HUES48 (cell line): Measurements from ENCODE around the gene TMEM178B.

ENCODE experiments used
- H3K27ac ChIP-seq: one replicate; pipeline ENCODE4 v1.7.0; 2013; ENCODE audit warnings: low read depth, low read length, inconsistent platforms
- H3K27me3 ChIP-seq: 2 replicates; pipeline ENCODE4 v1.6.1; 2013; ENCODE audit warnings: mild to moderate bottlenecking, low read length; ENCODE audit not compliant: control insufficient read depth, insufficient read depth
- H3K36me3 ChIP-seq: 2 replicates; pipeline ENCODE4 v1.6.1; 2013; ENCODE audit warnings: low read length; ENCODE audit not compliant: control insufficient read depth, insufficient read depth
- H3K4me1 ChIP-seq: 2 replicates; pipeline ENCODE4 v1.6.1; 2013; ENCODE audit warnings: mild to moderate bottlenecking, low read length; ENCODE audit not compliant: control insufficient read depth, insufficient read depth
- H3K4me3 ChIP-seq: 2 replicates; pipeline ENCODE4 v1.5.1; 2013; ENCODE audit warnings: mild to moderate bottlenecking, low read depth, low read length
- H3K9ac ChIP-seq: 2 replicates; pipeline ENCODE4 v1.6.1; 2013; ENCODE audit warnings: mild to moderate bottlenecking, low read depth, low read length, moderate library complexity
- H3K9me3 ChIP-seq: 2 replicates; pipeline ENCODE4 v1.6.1; 2013; ENCODE audit warnings: low read length; ENCODE audit not compliant: control insufficient read depth, insufficient read depth

Gene TMEM178B

DNA sequence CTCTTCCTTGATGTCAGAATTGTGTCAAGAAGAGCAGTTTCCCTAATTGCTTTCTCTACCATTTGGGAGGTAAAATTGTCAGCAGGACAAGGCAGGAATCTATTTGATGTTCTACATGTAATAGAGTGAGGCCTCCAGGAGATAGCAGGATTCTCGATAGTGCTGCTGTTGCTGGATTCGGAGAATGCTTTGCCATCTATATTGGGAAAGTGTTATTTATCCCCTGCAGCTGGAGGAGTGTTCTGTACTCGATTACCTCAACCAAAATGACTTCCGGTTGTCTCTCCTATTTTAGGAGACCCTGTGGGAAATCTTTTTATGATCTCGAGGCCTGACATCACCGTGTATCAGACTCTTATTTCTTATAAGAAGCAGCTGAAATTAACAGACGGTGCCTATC, 217.1 kb downstream of the TMEM178B start:
- Histone ChIP-seq H3K36me3 (no peaks in the 10 kb centered on the region), H3K27me3 (no peaks in the 10 kb centered on the region), H3K4me1 (peaks cover 12% of the 10 kb centered on the region; the same call in 1 of the 2 replicates), H3K27ac (no peak overlapping the region), H3K4me3 (no peak overlapping the region), H3K9me3 (no peaks in the 10 kb centered on the region), H3K9ac (no peak overlapping the region)

DNA sequence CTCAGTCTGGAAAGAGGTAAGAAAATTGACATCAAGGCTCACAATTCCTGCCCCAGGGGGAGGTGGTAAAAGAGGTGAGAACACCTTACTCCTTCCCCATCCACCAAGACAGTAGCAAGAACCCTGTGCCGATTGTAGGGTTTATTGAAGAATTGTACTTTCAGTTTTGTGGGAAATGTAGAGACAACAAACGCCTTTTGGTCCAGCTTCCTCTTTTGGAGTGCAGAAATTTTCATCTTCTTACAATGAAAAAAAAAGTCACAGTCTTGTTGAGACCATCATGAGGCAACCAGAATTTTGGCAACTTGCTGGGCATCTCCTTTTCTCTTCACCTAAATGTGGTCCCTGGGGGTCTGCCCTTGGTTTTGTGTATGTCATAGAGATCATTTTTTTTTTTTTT, 217.7 kb downstream of the TMEM178B start:
- Histone ChIP-seq H3K4me3 (no peak overlapping the region), H3K36me3 (no peaks in the 10 kb centered on the region), H3K9me3 (no peaks in the 10 kb centered on the region), H3K27ac (no peak overlapping the region), H3K9ac (no peak overlapping the region), H3K27me3 (no peaks in the 10 kb centered on the region), H3K4me1 (peaks cover 12% of the 10 kb centered on the region; the same call in 1 of the 2 replicates)

DNA sequence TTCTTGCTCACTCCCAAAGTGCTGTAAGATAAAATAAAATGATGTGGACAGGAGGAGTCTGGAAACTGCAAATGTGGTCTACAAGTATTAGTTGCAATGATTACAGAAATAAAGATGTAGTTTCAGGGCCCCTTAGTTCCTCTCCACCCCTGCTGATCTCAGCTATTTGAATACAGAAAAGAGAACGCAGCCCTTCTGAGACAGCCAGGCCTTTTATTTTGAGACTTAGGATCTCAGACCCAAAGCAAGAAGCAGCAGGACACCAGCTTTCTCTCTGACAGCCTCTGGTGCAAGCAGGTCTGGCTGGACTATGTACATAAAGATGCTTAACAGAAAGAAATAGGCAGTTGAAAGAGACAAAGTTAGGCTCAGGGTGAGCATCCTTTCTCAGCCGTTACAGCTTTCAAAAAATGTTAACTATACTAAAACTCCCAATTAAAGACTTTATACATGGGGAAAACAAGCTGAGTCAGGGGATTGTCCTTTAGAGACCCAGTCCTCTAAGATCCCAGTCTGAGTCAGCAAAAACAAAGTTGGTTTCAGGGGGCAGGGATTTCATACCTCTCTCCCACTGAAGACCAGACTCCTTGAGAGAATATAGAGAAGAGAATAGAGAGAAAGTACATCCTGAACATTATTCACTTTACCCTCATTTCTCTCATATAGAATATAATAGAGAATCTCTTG, 220.4 kb downstream of the TMEM178B start:
- no peak overlapping the region for H3K4me3 ChIP-seq
- peaks cover 12% of the 10 kb centered on the region; the same call in 1 of the 2 replicates for H3K4me1 ChIP-seq
- H3K36me3 ChIP-seq: no peaks in the 10 kb centered on the region
- H3K9ac ChIP-seq: no peak overlapping the region
- H3K9me3 ChIP-seq: no peaks in the 10 kb centered on the region
- H3K27me3 ChIP-seq: no peaks in the 10 kb centered on the region
- H3K27ac ChIP-seq: no peak overlapping the region

DNA sequence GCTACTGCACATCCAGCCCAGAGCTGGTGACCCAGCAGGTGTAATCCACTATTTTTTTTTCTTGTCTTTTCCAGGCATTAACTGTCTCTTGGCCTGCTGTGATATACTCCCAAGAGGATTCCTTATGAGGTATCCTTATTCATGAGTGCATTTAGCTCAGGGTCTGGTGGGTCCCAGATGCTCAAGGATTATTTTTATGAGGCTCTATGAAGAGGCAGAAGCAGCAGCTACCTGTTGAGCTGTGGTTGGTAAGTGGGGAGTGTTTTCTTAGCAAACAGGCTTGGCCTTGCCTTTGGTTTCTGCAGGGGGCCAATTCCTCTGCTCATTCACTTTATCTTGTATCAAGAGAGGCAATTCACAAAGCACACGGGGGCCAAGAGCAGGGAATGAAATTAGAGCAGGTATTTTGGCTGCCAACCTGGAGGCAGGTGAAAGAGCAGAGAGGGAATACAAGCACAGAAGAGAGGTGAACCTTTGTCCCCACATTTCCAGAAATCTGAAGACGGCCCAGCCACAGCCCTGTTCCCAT, 221.6 kb downstream of the TMEM178B start:
- H3K4me1 ChIP-seq: peaks cover 12% of the 10 kb centered on the region; the same call in 1 of the 2 replicates
- H3K36me3 ChIP-seq: no peaks in the 10 kb centered on the region
- no peaks in the 10 kb centered on the region for H3K27me3 ChIP-seq
- H3K4me3 ChIP-seq: no peak overlapping the region
- H3K9ac ChIP-seq: no peak overlapping the region
- no peak overlapping the region for H3K27ac ChIP-seq
- H3K9me3 ChIP-seq: no peaks in the 10 kb centered on the region

DNA sequence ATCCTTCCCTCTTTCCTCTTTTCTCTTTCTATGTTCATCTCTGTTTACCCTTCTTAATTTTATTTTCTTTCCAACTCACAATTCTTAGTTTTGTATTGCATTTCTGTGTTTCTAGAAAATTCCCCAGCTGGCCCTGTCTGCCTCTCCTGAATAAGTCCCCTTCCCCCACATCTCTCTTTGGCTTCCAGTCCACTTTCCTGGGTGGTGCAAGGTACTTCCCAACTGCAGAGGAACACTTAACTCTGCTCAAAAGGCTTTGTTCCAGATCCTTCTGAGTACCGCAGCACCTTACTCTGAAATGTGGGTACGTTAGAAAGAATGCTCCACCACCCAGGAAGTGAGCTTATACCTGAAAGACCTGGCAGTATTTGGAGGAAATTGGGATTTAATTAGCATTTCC, 227.0 kb downstream of the TMEM178B start:
- Histone ChIP-seq H3K9ac (no peak overlapping the region), H3K9me3 (no peaks in the 10 kb centered on the region)

DNA sequence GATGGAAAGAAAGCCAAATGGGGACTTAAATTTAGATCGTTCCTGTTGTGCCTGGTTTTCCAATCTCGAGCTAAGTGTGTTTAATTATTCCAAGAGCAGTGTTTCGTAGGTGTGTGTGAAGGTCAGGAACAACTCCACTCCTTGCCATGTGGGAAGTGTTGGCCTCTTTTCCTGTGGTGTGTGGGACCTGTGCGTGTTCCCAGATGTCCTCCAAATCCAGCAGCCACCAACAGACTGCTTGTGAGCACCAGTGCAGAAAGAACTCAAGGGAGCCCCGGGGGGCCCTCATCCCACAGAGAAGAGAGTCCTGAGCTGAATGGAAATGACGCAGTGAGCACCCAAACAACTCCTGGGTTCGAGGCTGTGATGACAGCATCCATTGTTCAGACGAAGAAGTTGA, 227.7 kb downstream of the TMEM178B start:
- Histone ChIP-seq H3K27ac (no peak overlapping the region), H3K9ac (no peak overlapping the region), H3K4me1 (no peaks in the 10 kb centered on the region), H3K36me3 (no peaks in the 10 kb centered on the region), H3K9me3 (no peaks in the 10 kb centered on the region), H3K4me3 (no peak overlapping the region), H3K27me3 (no peaks in the 10 kb centered on the region)

More for the DNA sequence above, 227.0 kb downstream of the TMEM178B start:
- Histone ChIP-seq H3K4me1 (no peaks in the 10 kb centered on the region), H3K4me3 (no peak overlapping the region), H3K36me3 (no peaks in the 10 kb centered on the region), H3K27ac (no peak overlapping the region), H3K27me3 (no peaks in the 10 kb centered on the region)

DNA sequence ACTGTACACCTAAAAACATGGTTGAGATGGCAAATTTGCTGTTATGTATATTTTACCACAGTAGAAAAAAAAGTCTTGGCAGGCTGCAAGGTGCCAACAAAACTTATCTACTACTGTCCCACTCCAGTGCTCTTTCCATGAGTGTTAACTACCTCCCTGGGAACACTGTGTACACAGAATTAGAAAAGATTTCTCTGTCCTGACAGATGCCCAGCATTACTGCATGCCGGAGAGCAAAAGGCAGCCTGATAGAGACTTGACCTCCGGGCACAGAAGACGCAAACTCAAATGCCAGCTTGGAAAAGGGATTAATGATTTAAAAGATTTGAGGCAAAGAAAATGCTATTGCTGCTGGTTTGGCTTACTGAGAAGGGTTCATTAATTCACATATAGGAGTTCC, 228.8 kb downstream of the TMEM178B start:
- Histone ChIP-seq H3K4me3 (no peak overlapping the region), H3K9ac (no peak overlapping the region), H3K4me1 (no peaks in the 10 kb centered on the region), H3K27ac (no peak overlapping the region), H3K27me3 (no peaks in the 10 kb centered on the region), H3K36me3 (no peaks in the 10 kb centered on the region), H3K9me3 (no peaks in the 10 kb centered on the region)

DNA sequence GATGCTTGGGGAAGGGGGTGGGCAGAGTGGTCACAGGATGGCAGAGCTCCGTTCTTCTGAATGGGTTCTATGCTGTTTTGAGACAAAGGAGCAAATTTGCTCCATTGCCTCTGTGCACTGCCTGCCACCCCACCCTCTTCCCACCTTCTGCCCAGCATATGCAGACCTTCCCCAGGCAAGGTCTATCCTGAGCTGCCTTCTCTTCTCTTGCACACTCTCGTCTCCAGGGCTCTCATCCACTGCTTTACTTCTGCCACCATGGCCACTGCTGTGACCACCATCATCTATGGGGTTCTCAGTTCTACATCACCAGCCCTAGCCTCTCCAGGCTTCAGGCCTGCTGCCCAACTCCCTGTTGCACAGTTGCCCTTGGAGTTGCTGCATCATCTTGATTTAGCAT, 230.4 kb downstream of the TMEM178B start:
- Histone ChIP-seq H3K27me3 (no peaks in the 10 kb centered on the region), H3K9me3 (no peaks in the 10 kb centered on the region), H3K9ac (no peak overlapping the region), H3K27ac (no peak overlapping the region), H3K4me1 (no peaks in the 10 kb centered on the region), H3K36me3 (no peaks in the 10 kb centered on the region), H3K4me3 (no peak overlapping the region)

DNA sequence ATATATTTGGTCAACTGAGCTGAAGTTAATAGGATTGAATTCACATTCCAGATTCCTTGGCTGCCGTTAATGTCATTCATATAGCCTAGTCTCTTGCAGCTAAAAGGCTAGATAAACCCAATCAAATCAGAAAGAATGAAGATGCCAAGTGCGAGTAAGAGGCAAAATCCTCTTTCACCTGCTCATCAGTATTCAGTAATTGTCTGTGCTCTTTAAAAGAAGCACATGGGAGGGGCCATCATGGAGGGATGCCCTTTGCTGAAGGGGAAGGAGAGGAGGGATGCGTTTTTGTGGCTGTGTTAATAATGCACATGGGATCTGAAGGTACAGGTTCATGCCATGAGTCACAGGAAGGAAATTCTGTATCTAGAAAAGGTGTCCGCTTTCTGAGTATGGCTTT, 232.2 kb downstream of the TMEM178B start:
- Histone ChIP-seq H3K4me1 (no peaks in the 10 kb centered on the region), H3K27ac (no peak overlapping the region), H3K36me3 (no peaks in the 10 kb centered on the region), H3K9me3 (no peaks in the 10 kb centered on the region), H3K9ac (no peak overlapping the region), H3K4me3 (no peak overlapping the region), H3K27me3 (no peaks in the 10 kb centered on the region)

DNA sequence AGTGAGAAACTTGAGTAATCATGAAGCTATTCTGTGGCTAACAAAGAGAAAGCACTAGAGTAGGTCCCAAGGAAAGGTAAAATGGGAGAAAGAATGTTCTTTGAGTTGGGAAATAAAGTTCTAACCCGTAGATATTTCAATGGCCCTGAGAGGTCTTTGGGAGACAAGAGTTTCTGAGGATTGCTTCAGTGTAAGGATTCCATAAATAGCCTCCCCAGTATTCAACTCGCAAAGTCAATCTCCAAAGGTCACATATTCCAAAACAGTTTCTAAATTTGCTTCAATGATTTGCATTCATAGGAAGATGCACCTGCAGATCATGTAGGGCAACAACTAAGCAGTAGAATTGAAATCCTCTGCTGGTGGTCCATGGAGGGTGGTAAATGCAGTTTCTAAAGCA, 238.5 kb downstream of the TMEM178B start:
- H3K27ac ChIP-seq: no peak overlapping the region
- H3K9ac ChIP-seq: no peak overlapping the region
- no peaks in the 10 kb centered on the region for H3K27me3 ChIP-seq
- H3K4me1 ChIP-seq: 0 out of 2 replicates have a peak, but pooled peaks cover 3% of the 10 kb centered on the region
- no peaks in the 10 kb centered on the region for H3K9me3 ChIP-seq
- H3K36me3 ChIP-seq: no peaks in the 10 kb centered on the region
- no peak overlapping the region for H3K4me3 ChIP-seq

DNA sequence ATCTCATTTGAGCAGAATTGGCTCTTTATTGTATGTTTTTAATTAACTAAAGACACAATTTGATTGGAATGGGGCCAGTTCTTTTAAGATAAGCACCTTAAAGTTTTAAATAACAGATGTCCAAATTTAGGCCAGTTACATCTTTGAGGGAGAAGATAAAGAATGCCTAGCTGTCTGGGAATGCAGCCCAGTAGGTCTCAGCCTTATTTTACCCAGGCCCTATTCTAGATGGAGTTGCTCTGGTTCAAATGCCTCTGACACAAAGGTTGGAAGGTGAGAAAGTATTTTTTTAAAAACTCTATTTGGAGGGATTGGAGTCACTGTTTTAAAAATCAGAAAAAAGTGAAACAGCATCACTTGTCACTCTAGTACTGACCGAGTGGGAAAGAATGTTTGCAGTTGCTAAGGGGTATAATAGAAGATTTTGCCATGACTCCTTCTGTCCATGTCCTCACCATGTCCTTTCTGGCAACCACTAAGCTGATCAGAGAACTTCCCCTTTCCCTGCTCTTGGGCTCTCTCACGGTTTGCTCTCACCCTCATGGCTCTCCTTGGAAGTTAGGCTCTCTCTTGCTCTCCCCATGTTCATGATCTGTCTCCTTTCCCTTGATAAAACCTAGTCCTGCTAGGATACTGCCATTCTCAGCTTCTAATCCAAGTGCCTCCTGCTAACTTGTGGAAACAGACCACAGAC, 239.1 kb downstream of the TMEM178B start:
- Histone ChIP-seq H3K4me1 (0 out of 2 replicates have a peak, but pooled peaks cover 3% of the 10 kb centered on the region), H3K4me3 (no peak overlapping the region), H3K9me3 (no peaks in the 10 kb centered on the region), H3K27ac (no peak overlapping the region), H3K27me3 (no peaks in the 10 kb centered on the region), H3K9ac (no peak overlapping the region), H3K36me3 (no peaks in the 10 kb centered on the region)
